Activated CD4-positive, CD25-positive, alpha-beta regulatory T cell (primary cell): Measurements from ENCODE around the gene TTC32.
"Not testable (repeated sequence)": the region's sequence is repeated elsewhere in the genome, so short reads cannot be mapped to it uniquely, and the experiment has no call there.

Experiments
- DNase-seq, 4 experiments: peaks; one replicate each; lab custom pipeline; 2025; lab: John Stamatoyannopoulos, UW

Gene TTC32

GRCh38 chr2:19901442-19902215 lies at the start of gene TTC32:
TTC32 (minus strand) TSS chr2:19901983; CDS start chr2:19901854, 129 bp downstream.
- DNase-seq = peak; percentile 83 to 86 (median 85)

GRCh38 chr2:19949071-19949470 lies 47.3 kb upstream of the TTC32 start:
- DNase-seq = no peak

GRCh38 chr2:19947184-19947940 lies 45.6 kb upstream of the TTC32 start:
- DNase-seq = no peak

- DNase-seq = no peak
Observed at GRCh38 chr2:19944205-19944845, 42.5 kb upstream of the TTC32 start.

- DNase-seq = no peak
Observed at GRCh38 chr2:19943189-19943588, 41.4 kb upstream of the TTC32 start.

- DNase-seq = no peak
Observed at GRCh38 chr2:19942199-19942598, 40.4 kb upstream of the TTC32 start.

- DNase-seq = no peak
Observed at GRCh38 chr2:19937004-19937403, 35.2 kb upstream of the TTC32 start.

- DNase-seq = no peak
Observed at GRCh38 chr2:19936203-19936602, 34.4 kb upstream of the TTC32 start.

GRCh38 chr2:19933351-19933981 lies 31.7 kb upstream of the TTC32 start:
- DNase-seq = no peak

- no peak for DNase-seq
Observed at GRCh38 chr2:19932928-19933327, 31.1 kb upstream of the TTC32 start.

GRCh38 chr2:19929226-19929625 lies 27.4 kb upstream of the TTC32 start:
- no peak for DNase-seq

GRCh38 chr2:19927816-19928215 lies 26.0 kb upstream of the TTC32 start:
- DNase-seq = not testable (repeated sequence)

- DNase-seq = not testable (repeated sequence)
Observed at GRCh38 chr2:19924526-19924925, 22.7 kb upstream of the TTC32 start.

GRCh38 chr2:19922188-19922587 lies 20.4 kb upstream of the TTC32 start:
- DNase-seq = not testable (repeated sequence)

GRCh38 chr2:19916385-19916950 lies 14.7 kb upstream of the TTC32 start:
- DNase-seq = no peak

GRCh38 chr2:19914266-19914975 lies 12.6 kb upstream of the TTC32 start:
- DNase-seq = no peak

- no peak for DNase-seq
Observed at GRCh38 chr2:19911808-19912509, 10.2 kb upstream of the TTC32 start.

GRCh38 chr2:19902216-19902740 lies 495 bp upstream of the TTC32 start:
- no peak for DNase-seq

GRCh38 chr2:19900931-19901441 lies 797 bp downstream of the TTC32 start:
- DNase-seq = peak in 2 of 4 experiments; percentile 32 to 47
